Neutrophil (primary cell): ENCODE results near the gene MEPE.

Source experiments
- H3K27ac ChIP-seq: fragments of 200-600 bp; sonication (generic); 2 replicates; pipeline ENCODE4 v1.5.1; 2016; ENCODE audit warnings: mild to moderate bottlenecking, moderate library complexity
- H3K27me3 ChIP-seq: fragments of 200-600 bp; sonication (generic); 2 replicates; pipeline ENCODE4 v1.6.0; 2016; ENCODE audit warnings: mild to moderate bottlenecking
- H3K36me3 ChIP-seq: fragments of 200-600 bp; sonication (generic); 2 replicates; pipeline ENCODE4 v1.5.1; 2017
- H3K4me1 ChIP-seq, 2 experiments: fragments of 200-600 bp in 1 of 2; sonication (generic) in 1 of 2; 1 replicate in 1 of 2; 2 replicates in 1 of 2; pipeline versions ENCODE4 v1.5.1 to v1.6.1; 2013 to 2016; ENCODE audit warnings: low read depth in 1 of 2, low read length in 1 of 2, mild to moderate bottlenecking in 1 of 2, moderate library complexity in 1 of 2; ENCODE audit not compliant: control insufficient read depth in 1 of 2, insufficient read depth in 1 of 2
- H3K4me3 ChIP-seq, 2 experiments: fragments of 200-600 bp in 1 of 2; sonication (generic) in 1 of 2; 1 replicate in 1 of 2; 2 replicates in 1 of 2; pipeline ENCODE4 v1.5.1; 2013 to 2016; ENCODE audit warnings: low read depth in 1 of 2, low read length in 1 of 2, mild to moderate bottlenecking in 1 of 2, moderate library complexity in 1 of 2
- H3K9me3 ChIP-seq: fragments of 200-600 bp; sonication (generic); 2 replicates; pipeline ENCODE4 v1.5.1; 2016
- TF ChIP-seq, protein P1 (sequence below): fragments of 200-600 bp; sonication (generic); IDR thresholded peaks from 2 replicates; pipeline ENCODE4 v1.5.1; 2016; ENCODE audit warnings: antibody characterized with exemption

The MEPE gene

GRCh38 chr4:87857789-87858188 lies 25.0 kb downstream of the MEPE start:
- no peaks in the 10 kb centered on the region for H3K9me3 ChIP-seq
- H3K4me1 ChIP-seq = peaks cover 8 to 15% of the 10 kb centered on the region in 2 experiments
- H3K36me3 ChIP-seq = no peaks in the 10 kb centered on the region
- H3K27ac ChIP-seq = no peak overlapping the region
- TF ChIP-seq, protein P1, sequence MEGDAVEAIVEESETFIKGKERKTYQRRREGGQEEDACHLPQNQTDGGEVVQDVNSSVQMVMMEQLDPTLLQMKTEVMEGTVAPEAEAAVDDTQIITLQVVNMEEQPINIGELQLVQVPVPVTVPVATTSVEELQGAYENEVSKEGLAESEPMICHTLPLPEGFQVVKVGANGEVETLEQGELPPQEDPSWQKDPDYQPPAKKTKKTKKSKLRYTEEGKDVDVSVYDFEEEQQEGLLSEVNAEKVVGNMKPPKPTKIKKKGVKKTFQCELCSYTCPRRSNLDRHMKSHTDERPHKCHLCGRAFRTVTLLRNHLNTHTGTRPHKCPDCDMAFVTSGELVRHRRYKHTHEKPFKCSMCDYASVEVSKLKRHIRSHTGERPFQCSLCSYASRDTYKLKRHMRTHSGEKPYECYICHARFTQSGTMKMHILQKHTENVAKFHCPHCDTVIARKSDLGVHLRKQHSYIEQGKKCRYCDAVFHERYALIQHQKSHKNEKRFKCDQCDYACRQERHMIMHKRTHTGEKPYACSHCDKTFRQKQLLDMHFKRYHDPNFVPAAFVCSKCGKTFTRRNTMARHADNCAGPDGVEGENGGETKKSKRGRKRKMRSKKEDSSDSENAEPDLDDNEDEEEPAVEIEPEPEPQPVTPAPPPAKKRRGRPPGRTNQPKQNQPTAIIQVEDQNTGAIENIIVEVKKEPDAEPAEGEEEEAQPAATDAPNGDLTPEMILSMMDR = no peak
- peaks cover 6% of the 10 kb centered on the region for H3K27me3 ChIP-seq
- H3K4me3 ChIP-seq = no peak overlapping the region

GRCh38 chr4:87862236-87862635 lies 29.5 kb downstream of the MEPE start:
- H3K4me3 ChIP-seq = no peak overlapping the region
- TF ChIP-seq, protein P1 = no peak
- peaks cover 6% of the 10 kb centered on the region for H3K27me3 ChIP-seq
- H3K27ac ChIP-seq = no peak overlapping the region
- H3K4me1 ChIP-seq = peaks cover 15 to 20% of the 10 kb centered on the region in 2 experiments
- H3K9me3 ChIP-seq = no peaks in the 10 kb centered on the region
- H3K36me3 ChIP-seq = no peaks in the 10 kb centered on the region

- Histone ChIP-seq H3K4me3 (no peak overlapping the region), H3K27ac (no peak overlapping the region), H3K4me1 (peaks cover 15 to 20% of the 10 kb centered on the region in 2 experiments), H3K27me3 (peaks cover 6% of the 10 kb centered on the region), H3K36me3 (no peaks in the 10 kb centered on the region), H3K9me3 (no peaks in the 10 kb centered on the region)
- TF ChIP-seq, protein P1 = no peak
Measured at GRCh38 chr4:87863486-87863885, 30.7 kb downstream of the MEPE start.

- Histone ChIP-seq H3K36me3 (no peaks in the 10 kb centered on the region), H3K9me3 (no peaks in the 10 kb centered on the region), H3K27me3 (no peaks in the 10 kb centered on the region), H3K4me1 (peaks cover 15 to 20% of the 10 kb centered on the region in 2 experiments), H3K27ac (no peak overlapping the region), H3K4me3 (no peak overlapping the region)
- TF ChIP-seq, protein P1 = no peak
Measured at GRCh38 chr4:87864321-87864720, 31.6 kb downstream of the MEPE start.

- no peaks in the 10 kb centered on the region for H3K36me3 ChIP-seq
- H3K4me3 ChIP-seq = no peak overlapping the region
- H3K9me3 ChIP-seq = no peaks in the 10 kb centered on the region
- peak overlapping the region; percentile 68 for H3K27ac ChIP-seq
- peaks cover 15 to 20% of the 10 kb centered on the region in 2 experiments for H3K4me1 ChIP-seq
- TF ChIP-seq, protein P1 = no peak
- H3K27me3 ChIP-seq = no peaks in the 10 kb centered on the region
Measured at GRCh38 chr4:87865288-87865687, 32.5 kb downstream of the MEPE start.
